Caco-2 (cell line): ENCODE measurements around the gene C10orf143. TPM values are rescaled to one million over a fixed set of nuclear protein-coding genes. Genes with fewer than 3 reads are reported as not detected.
A peak's percentile ranks its signal among the peaks of the same experiment; 100 is the strongest.
"Not testable (repeated sequence)": the region's sequence is repeated elsewhere in the genome, so short reads cannot be mapped to it uniquely, and the experiment has no call there.

Experiments used
- BruUV-seq: library from RNA; stranded (reverse); fragments of 400-500 nt; replicated peaks from 2 replicates; lab custom pipeline; 2021; lab: Mats Ljungman, UMichigan
- CTCF ChIA-PET: fragments of 300-600 bp; sonication (Branson Sonifier 250); formaldehyde crosslinking; loops from one replicate; lab custom pipeline; 2022; ENCODE audit warnings: antibody characterized with exemption; lab: Charles Lee
- POLR2A ChIA-PET: fragments of 300-600 bp; sonication (Branson Sonifier 250); formaldehyde crosslinking; loops from one replicate; lab custom pipeline; 2022; ENCODE audit warnings: antibody characterized with exemption; lab: Charles Lee
- DNase-seq, 2 experiments: peaks; one replicate each; pipeline versions ENCODE4 v3.0.0 to v3.0.0-alpha.2; 2020 to 2022
- H3K27me3 ChIP-seq: replicated peaks from 2 replicates; pipeline ENCODE4 v1.6.0; 2011; ENCODE audit warnings: low read length; ENCODE audit not compliant: control insufficient read depth, insufficient read depth
- H3K36me3 ChIP-seq: 2 replicates; pipeline ENCODE4 v1.5.1; 2011; ENCODE audit warnings: low read length; ENCODE audit not compliant: control insufficient read depth, insufficient read depth
- H3K4me1 ChIP-seq: fragments of 250-450 bp; sonication (Bioruptor Pico); 2 replicates; pipeline ENCODE4 v1.5.1; 2020; ENCODE audit warnings: mild to moderate bottlenecking
- H3K4me3 ChIP-seq: 2 replicates; pipeline ENCODE4 v1.5.1; 2011; ENCODE audit warnings: low read depth, mild to moderate bottlenecking, control low read depth, low read length
- H3K9me3 ChIP-seq: fragments of 250-450 bp; sonication (Bioruptor Pico); 2 replicates; pipeline ENCODE4 v1.5.1; 2020; ENCODE audit warnings: mild to moderate bottlenecking, moderate library complexity
- H3K27ac Mint-ChIP-seq: one replicate; pipeline ENCODE4 v1.8.0; 2022; ENCODE audit warnings: mixed read lengths; ENCODE audit not compliant: unreplicated experiment
- H3K27me3 Mint-ChIP-seq: one replicate; pipeline ENCODE4 v1.8.0; 2022; ENCODE audit warnings: mixed read lengths; ENCODE audit not compliant: insufficient read depth, unreplicated experiment
- H3K36me3 Mint-ChIP-seq: one replicate; pipeline ENCODE4 v1.8.0; 2022; ENCODE audit warnings: mild to moderate bottlenecking, mixed read lengths; ENCODE audit not compliant: insufficient read depth, unreplicated experiment
- H3K4me1 Mint-ChIP-seq: one replicate; pipeline ENCODE4 v1.8.0; 2022; ENCODE audit warnings: low read depth, mixed read lengths; ENCODE audit not compliant: unreplicated experiment
- H3K4me3 Mint-ChIP-seq: one replicate; pipeline ENCODE4 v1.8.0; 2022; ENCODE audit warnings: mild to moderate bottlenecking, moderate library complexity, mixed read lengths; ENCODE audit not compliant: unreplicated experiment
- H3K9me3 Mint-ChIP-seq: one replicate; pipeline ENCODE4 v1.8.0; 2022; ENCODE audit warnings: mixed read lengths; ENCODE audit not compliant: unreplicated experiment
- CTCF ChIP-seq, 2 experiments: fragments of 200-600 bp in 1 of 2; IDR thresholded peaks; 1 replicate in 1 of 2; 2 replicates in 1 of 2; pipeline versions ENCODE4 v1.5.1 to v1.8.0; 2011 to 2022; ENCODE audit warnings: antibody characterized with exemption in 1 of 2, control low read depth in 1 of 2, inconsistent platforms in 1 of 2, low read depth in 1 of 2, low read length in 1 of 2, mild to moderate bottlenecking in 1 of 2, moderate library complexity in 1 of 2; ENCODE audit not compliant: insufficient read depth in 1 of 2, severe bottlenecking in 1 of 2, unreplicated experiment in 1 of 2
- intact Hi-C: fragments of 100-400 bp; cut with micrococcal nuclease; formaldehyde crosslinking; loops from one replicate; pipeline ENCODE4 v1.10.0; 2022; ENCODE audit not compliant: unreplicated experiment
- total RNA-seq: library from RNA; stranded (reverse); gene quantifications from 2 replicates; pipeline ENCODE4 v1.2.3, GENCODE V29; 2022

Gene C10orf143
- total RNA-seq, 1 experiment from 2014 or later = 0.54 TPM

- Mint-ChIP-seq H3K9me3 (peaks cover 5% of the 10 kb centered on the region), H3K4me3 (peak overlapping the region; percentile 91), H3K36me3 (peaks cover 19% of the 10 kb centered on the region), H3K4me1 (peaks cover 7% of the 10 kb centered on the region), H3K27me3 (no peaks in the 10 kb centered on the region), H3K27ac (peak overlapping the region; percentile 91)
- DNase-seq = peak; percentile 95 to 97
- Histone ChIP-seq H3K4me1 (peaks cover 5% of the 10 kb centered on the region), H3K9me3 (0 out of 2 replicates have a peak, but pooled peaks cover 3% of the 10 kb centered on the region), H3K27me3 (no peaks in the 10 kb centered on the region), H3K4me3 (peak overlapping the region; percentile 82), H3K36me3 (no peaks in the 10 kb centered on the region)
- ChIA-PET POLR2A (interaction anchor here (0.6 to 3.1 kb wide), 5 partner anchors 17 to 644 kb away, joined by 3 to 66 read pairs (median 4); partner anchors contain the start of genes GLRX3 and MGMT), CTCF (interaction anchor here (0.6 to 2.9 kb wide), 5 partner anchors 16 to 79 kb away, joined by 3 to 33 read pairs (median 14); partner anchors contain the start of gene GLRX3)
- BruUV-seq = TSS peak; percentile 87
- TF ChIP-seq CTCF (IDR thresholded peaks at IDR 0.05; ENCODE audit: insufficient read depth in 1 of 2, low read depth in 1 of 2, low read length in 1 of 2, severe bottlenecking in 1 of 2, unreplicated experiment in 1 of 2) = no peak
- intact Hi-C loops = loop anchor here (1.0 kb wide), 2 partner anchors 17 to 25 kb away; partner anchors contain the start of gene GLRX3
Measured at GRCh38 chr10:130111113-130111851, 652 bp upstream of the C10orf143 start.

GRCh38 chr10:130109796-130110245, 809 bp downstream of the C10orf143 start:
- peak; percentile 82 to 87 for TF ChIP-seq CTCF (IDR thresholded peaks at IDR 0.05; ENCODE audit: insufficient read depth in 1 of 2, low read depth in 1 of 2, low read length in 1 of 2, severe bottlenecking in 1 of 2, unreplicated experiment in 1 of 2)
- peaks cover 7% of the 10 kb centered on the region for H3K4me1 Mint-ChIP-seq
- H3K27me3 ChIP-seq = no peaks in the 10 kb centered on the region
- H3K4me1 ChIP-seq = peaks cover 5% of the 10 kb centered on the region
- ChIA-PET CTCF (interaction anchor here (0.6 to 2.9 kb wide), 9 partner anchors 12 to 1078 kb away, joined by 3 to 33 read pairs (median 5); partner anchors contain the start of gene GLRX3), POLR2A (interaction anchor here (0.6 to 3.1 kb wide), 6 partner anchors 10 to 1639 kb away, joined by 3 to 66 read pairs (median 6); partner anchors contain the start of gene GLRX3)
- H3K4me3 ChIP-seq = peak overlapping the region; percentile 82
- peak overlapping the region; percentile 91 for H3K27ac Mint-ChIP-seq
- H3K36me3 ChIP-seq = no peaks in the 10 kb centered on the region
- H3K27me3 Mint-ChIP-seq = no peaks in the 10 kb centered on the region
- no peaks in the 10 kb centered on the region for H3K9me3 Mint-ChIP-seq
- H3K4me3 Mint-ChIP-seq = peak overlapping the region; percentile 91
- H3K9me3 ChIP-seq = 0 out of 2 replicates have a peak, but pooled peaks cover 3% of the 10 kb centered on the region
- TSS peak; percentile 74 for BruUV-seq
- DNase-seq = peak; percentile 68 to 84
- H3K36me3 Mint-ChIP-seq = peaks cover 19% of the 10 kb centered on the region
- intact Hi-C loops = no loop called here

GRCh38 chr10:130108934-130109604, 1.6 kb downstream of the C10orf143 start:
- peaks cover 19% of the 10 kb centered on the region for H3K36me3 Mint-ChIP-seq
- H3K4me1 Mint-ChIP-seq = peaks cover 7% of the 10 kb centered on the region
- H3K4me3 Mint-ChIP-seq = peak overlapping the region; percentile 91
- H3K4me1 ChIP-seq = peaks cover 5% of the 10 kb centered on the region
- intact Hi-C loops = no loop called here
- POLR2A ChIA-PET = interaction anchor here (0.6 to 3.1 kb wide), 3 partner anchors 19 to 1055 kb away, joined by 9 to 66 read pairs (median 15); partner anchors contain the start of gene GLRX3
- H3K27me3 Mint-ChIP-seq = no peaks in the 10 kb centered on the region
- H3K4me3 ChIP-seq = no peak overlapping the region; the same call in 1 of the 2 replicates
- H3K36me3 ChIP-seq = no peaks in the 10 kb centered on the region
- DNase-seq = no peak
- H3K27me3 ChIP-seq = no peaks in the 10 kb centered on the region
- H3K9me3 ChIP-seq = 0 out of 2 replicates have a peak, but pooled peaks cover 3% of the 10 kb centered on the region
- no peak for TF ChIP-seq CTCF (IDR thresholded peaks at IDR 0.05; ENCODE audit: insufficient read depth in 1 of 2, low read depth in 1 of 2, low read length in 1 of 2, severe bottlenecking in 1 of 2, unreplicated experiment in 1 of 2)
- BruUV-seq = no TSS peak
- no peaks in the 10 kb centered on the region for H3K9me3 Mint-ChIP-seq
- CTCF ChIA-PET = interaction anchor here (0.6 to 2.9 kb wide), 8 partner anchors 11 to 1077 kb away, joined by 3 to 33 read pairs (median 6); partner anchors contain the start of gene GLRX3
- peak overlapping the region; percentile 91 for H3K27ac Mint-ChIP-seq

- H3K4me1 ChIP-seq, H3K27me3 ChIP-seq, intact Hi-C loops, H3K36me3 ChIP-seq, BruUV-seq, DNase-seq, H3K4me1 Mint-ChIP-seq, H3K27me3 Mint-ChIP-seq, H3K27ac Mint-ChIP-seq, CTCF ChIA-PET, H3K4me3 ChIP-seq, H3K9me3 Mint-ChIP-seq, H3K9me3 ChIP-seq, H3K4me3 Mint-ChIP-seq, POLR2A ChIA-PET: not testable (repeated sequence)
- peaks cover 19% of the 10 kb centered on the region for H3K36me3 Mint-ChIP-seq
Measured at GRCh38 chr10:130108146-130108545, 2.5 kb downstream of the C10orf143 start.
